D721Med (cell line): ENCODE data around the gene C1orf35.

Source experiments
- DNase-seq: peaks from one replicate; pipeline ENCODE4 v3.0.0; 2011; ENCODE audit warnings: low spot score; ENCODE audit not compliant: insufficient read length
- FAIRE-seq: peaks from 2 replicates; lab custom pipeline; 2011; peaks lifted over from hg19 to GRCh38; lab: Jason Lieb, UNC
- CTCF ChIP-seq: IDR thresholded peaks from 2 replicates; pipeline ENCODE4 v1.5.1; 2012; ENCODE audit warnings: mild to moderate bottlenecking, control low read depth; ENCODE audit not compliant: insufficient read depth; ENCODE audit errors: missing control alignments

Gene C1orf35

GRCh38 chr1:228141226-228142044 lies 38.3 kb upstream of the C1orf35 start:
- DNase-seq, result no peak
- TF ChIP-seq CTCF, result no peak
- no peak for FAIRE-seq

GRCh38 chr1:228140724-228141225 lies 37.6 kb upstream of the C1orf35 start:
- TF ChIP-seq CTCF, result no peak
- FAIRE-seq, result no peak
- no peak for DNase-seq

GRCh38 chr1:228139931-228140723 lies 37.0 kb upstream of the C1orf35 start, which contains the start of gene GUK1:
Gene GUK1, plus strand, starts transcription at chr1:228140279. Its CDS starts 24 bp downstream, at chr1:228140303.
- FAIRE-seq, result no peak
- peak; percentile 98 for DNase-seq
- TF ChIP-seq CTCF, result peak; percentile 35

- TF ChIP-seq CTCF, result no peak
- FAIRE-seq, result no peak
- no peak for DNase-seq
Observed at GRCh38 chr1:228139406-228139930, 36.3 kb upstream of the C1orf35 start.

- DNase-seq, result no peak
- FAIRE-seq, result no peak
- TF ChIP-seq CTCF, result no peak
Observed at GRCh38 chr1:228136901-228137300, 33.8 kb upstream of the C1orf35 start.

- no peak for FAIRE-seq
- TF ChIP-seq CTCF, result no peak
- DNase-seq, result no peak
Observed at GRCh38 chr1:228134591-228134990, 31.5 kb upstream of the C1orf35 start.
